Endothelial cell of umbilical vein (primary cell): Measurements from ENCODE around the gene PNLIPRP1. TPM values are rescaled to one million over a fixed set of nuclear protein-coding genes. Genes with fewer than 3 reads are reported as not detected.

Experiments used
- BruUV-seq: library from RNA; stranded (reverse); fragments of 400-500 nt; replicated peaks from 2 replicates; lab custom pipeline; 2021; lab: Mats Ljungman, UMichigan
- CTCF ChIA-PET: fragments of 300-600, 350-600 bp; sonication (Branson Sonifier 250); formaldehyde crosslinking; loops from one replicate; lab custom pipeline; 2021; ENCODE audit warnings: antibody characterized with exemption, inconsistent platforms; lab: Charles Lee
- POLR2A ChIA-PET: fragments of 300-600, 350-600 bp; sonication (Branson Sonifier 250); formaldehyde crosslinking; loops from one replicate; lab custom pipeline; 2021; ENCODE audit warnings: antibody characterized with exemption, inconsistent platforms; lab: Charles Lee
- DNase-seq: peaks from one replicate; pipeline ENCODE4 v3.0.0-alpha.2; 2011; ENCODE audit warnings: low read depth, low spot score
- FAIRE-seq: peaks from 2 replicates; lab custom pipeline; 2011; peaks lifted over from hg19 to GRCh38; lab: Jason Lieb, UNC
- H2AFZ ChIP-seq: 2 replicates; pipeline ENCODE4 v1.6.0; 2012; ENCODE audit warnings: low read depth, low read length, control low read depth, inconsistent platforms
- H3K27ac ChIP-seq: 2 replicates; pipeline ENCODE4 v1.5.1; 2011; ENCODE audit warnings: low read depth, mild to moderate bottlenecking, control low read depth, low read length, moderate library complexity; ENCODE audit not compliant: insufficient read depth
- H3K27me3 ChIP-seq, 2 experiments: 2 replicates each; pipeline versions ENCODE4 v1.6.0 to v1.6.1; 2011; ENCODE audit warnings: low read length in 2 of 2, mixed read lengths in 1 of 2; ENCODE audit not compliant: control insufficient read depth in 2 of 2, insufficient read depth in 2 of 2
- H3K36me3 ChIP-seq, 2 experiments: 2 replicates in 1 of 2; 3 replicates in 1 of 2; pipeline ENCODE4 v1.5.1; 2011; ENCODE audit warnings: low read length in 2 of 2, mild to moderate bottlenecking in 1 of 2, moderate library complexity in 1 of 2; ENCODE audit not compliant: control insufficient read depth in 2 of 2, insufficient read depth in 2 of 2; ENCODE audit errors: extremely low read depth in 1 of 2
- H3K4me1 ChIP-seq: 3 replicates; pipeline ENCODE4 v1.5.1; 2011; ENCODE audit warnings: mild to moderate bottlenecking, low read length; ENCODE audit not compliant: control insufficient read depth, insufficient read depth; ENCODE audit errors: extremely low read depth
- H3K4me2 ChIP-seq: 2 replicates; pipeline ENCODE4 v1.6.1; 2011; ENCODE audit warnings: low read length, control low read depth, mixed read lengths; ENCODE audit not compliant: insufficient read depth
- H3K4me3 ChIP-seq, 3 experiments: fragments of 200-600 bp in 1 of 3; sonication (generic), shearing (Covaris generic) in 1 of 3; replicated peaks in 1 of 3; 2 replicates each; pipeline ENCODE4 v1.5.1; 2011 to 2016; ENCODE audit warnings: control low read depth in 3 of 3, low read length in 3 of 3, mild to moderate bottlenecking in 2 of 3, inconsistent platforms in 1 of 3, low read depth in 1 of 3, moderate library complexity in 1 of 3; ENCODE audit not compliant: insufficient read depth in 1 of 3
- H3K79me2 ChIP-seq: 2 replicates; pipeline ENCODE4 v1.6.0; 2012; ENCODE audit warnings: low read length, inconsistent platforms; ENCODE audit not compliant: control insufficient read depth, insufficient read depth
- H3K9ac ChIP-seq: replicated peaks from 2 replicates; pipeline ENCODE3; 2011; ENCODE audit warnings: low read length, control low read depth; ENCODE audit not compliant: insufficient read depth; ENCODE audit errors: extremely low read depth
- H3K9me1 ChIP-seq: replicated peaks from 3 replicates; pipeline ENCODE4 v1.6.0; 2011; ENCODE audit warnings: mild to moderate bottlenecking, low read length; ENCODE audit not compliant: control insufficient read depth, insufficient read depth; ENCODE audit errors: extremely low read depth
- H3K9me3 ChIP-seq: replicated peaks from 2 replicates; pipeline ENCODE4 v1.5.1; 2012; ENCODE audit warnings: low read length, inconsistent platforms; ENCODE audit not compliant: control insufficient read depth, insufficient read depth
- H4K20me1 ChIP-seq: replicated peaks from 2 replicates; pipeline ENCODE3; 2011; ENCODE audit warnings: mild to moderate bottlenecking, low read length; ENCODE audit not compliant: control insufficient read depth, insufficient read depth; ENCODE audit errors: extremely low read depth
- EZH2 ChIP-seq: IDR thresholded peaks from 2 replicates; pipeline ENCODE4 v1.6.1; 2012; ENCODE audit warnings: borderline replicate concordance, low read depth, mild to moderate bottlenecking, moderate library complexity, low read length, inconsistent platforms; ENCODE audit not compliant: severe bottlenecking
- FOS ChIP-seq: IDR thresholded peaks from 2 replicates; pipeline ENCODE4 v1.6.1; 2011; ENCODE audit warnings: mild to moderate bottlenecking, low read length, moderate library complexity, borderline replicate concordance; ENCODE audit not compliant: insufficient read depth
- GATA2 ChIP-seq: IDR thresholded peaks from 2 replicates; pipeline ENCODE4 v1.7.0; 2011; ENCODE audit warnings: low read depth, mild to moderate bottlenecking, moderate library complexity, mixed read lengths, low read length; ENCODE audit not compliant: insufficient read length, insufficient read depth
- POLR2A ChIP-seq: IDR thresholded peaks from 2 replicates; pipeline ENCODE4 v1.6.1; 2012; ENCODE audit warnings: low read depth, mild to moderate bottlenecking, control low read depth, low read length
- POLR2AphosphoS5 ChIP-seq: IDR thresholded peaks from 2 replicates; pipeline ENCODE4 v1.6.1; 2012; ENCODE audit warnings: low read depth, mild to moderate bottlenecking, control low read depth, low read length, moderate library complexity; ENCODE audit not compliant: insufficient read depth
- dilution Hi-C: fragments of 300-500 bp; cut with MboI; formaldehyde crosslinking; loops from one replicate; pipeline ENCODE4 v1.15.0; 2019; ENCODE audit warnings: low sequenced_read_pairs; ENCODE audit not compliant: extremely low pct_ligation_motif_present
- intact Hi-C: fragments of 100-400 bp; cut with micrococcal nuclease; formaldehyde crosslinking; loops from one replicate; pipeline ENCODE4 v1.10.0; 2022
- polyA plus RNA-seq, 4 experiments: library from polyadenylated mRNA; depleted of rRNA in 3 of 4; stranded (reverse) in 3 of 4; unstranded in 1 of 4; fragments of >200 nt; gene quantifications; 2 replicates each; pipeline versions ENCODE4 v1.2.1 to v1.2.3, GENCODE V29; 2011 to 2012; ENCODE audit warnings: missing spikeins in 1 of 4
- total RNA-seq: library from RNA; stranded (reverse); gene quantifications from 2 replicates; pipeline ENCODE4 v1.2.3, GENCODE V29; 2021
- TF ChIP-seq, protein P1 (sequence below): IDR thresholded peaks from 2 replicates; pipeline ENCODE4 v1.6.1; 2011; ENCODE audit not compliant: insufficient read depth, insufficient read length
- TF ChIP-seq, protein P2 (sequence below), 2 donors: IDR thresholded peaks; 1 replicate in 1 of 2; 2 replicates in 1 of 2; pipeline ENCODE4 v1.5.1; 2011; ENCODE audit warnings: low read length in 2 of 2, mild to moderate bottlenecking in 2 of 2, moderate library complexity in 2 of 2, control low read depth in 1 of 2, inconsistent platforms in 1 of 2, low read depth in 1 of 2; ENCODE audit not compliant: insufficient read depth in 1 of 2; ENCODE audit errors: extremely low read depth in 1 of 2

PNLIPRP1 gene
- total and polyA plus RNA-seq, 2 donors (not counting 3 experiments of a cell fraction or from before 2014, with no cell fraction given): not detected

DNA sequence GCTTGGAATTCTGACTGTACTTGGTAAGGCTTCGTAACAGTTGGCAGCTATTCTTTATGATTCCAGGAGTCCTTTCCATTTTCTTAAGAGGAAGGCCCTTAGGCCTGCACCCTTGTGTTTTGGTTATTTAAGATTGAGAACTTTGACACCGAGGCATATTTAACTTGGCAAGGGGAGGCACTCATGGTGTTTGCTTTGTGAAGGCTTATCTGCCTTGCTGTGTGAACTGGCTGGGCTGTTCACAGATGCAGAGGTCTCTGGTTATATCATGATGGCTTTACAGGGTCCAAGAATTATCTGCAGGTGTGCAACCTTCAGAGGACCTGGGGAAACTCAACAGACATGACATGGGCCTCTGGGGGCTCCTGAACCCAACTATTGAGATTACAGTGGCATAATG is 833 bp upstream of the PNLIPRP1 start:
- H2AFZ ChIP-seq: no peak overlapping the region
- no peaks in the 10 kb centered on the region for H3K27me3 ChIP-seq
- ChIA-PET POLR2A (no interaction called here), CTCF (no interaction called here)
- DNase-seq (no peak), FAIRE-seq (no peak)
- H4K20me1 ChIP-seq: no peaks in the 10 kb centered on the region
- BruUV-seq: no TSS peak
- H3K9me3 ChIP-seq: no peaks in the 10 kb centered on the region
- H3K79me2 ChIP-seq: no peaks in the 10 kb centered on the region
- H3K9me1 ChIP-seq: no peaks in the 10 kb centered on the region
- intact Hi-C loops (no loop called here), dilution Hi-C loops (no loop called here)
- H3K4me2 ChIP-seq: no peak overlapping the region
- H3K4me1 ChIP-seq: no peaks in the 10 kb centered on the region
- no peaks in the 10 kb centered on the region for H3K36me3 ChIP-seq
- TF ChIP-seq FOS (no peak), POLR2AphosphoS5 (no peak), EZH2 (no peak)
- H3K27ac ChIP-seq: no peak overlapping the region
- H3K4me3 ChIP-seq: no peak overlapping the region
- no peak overlapping the region for H3K9ac ChIP-seq

DNA sequence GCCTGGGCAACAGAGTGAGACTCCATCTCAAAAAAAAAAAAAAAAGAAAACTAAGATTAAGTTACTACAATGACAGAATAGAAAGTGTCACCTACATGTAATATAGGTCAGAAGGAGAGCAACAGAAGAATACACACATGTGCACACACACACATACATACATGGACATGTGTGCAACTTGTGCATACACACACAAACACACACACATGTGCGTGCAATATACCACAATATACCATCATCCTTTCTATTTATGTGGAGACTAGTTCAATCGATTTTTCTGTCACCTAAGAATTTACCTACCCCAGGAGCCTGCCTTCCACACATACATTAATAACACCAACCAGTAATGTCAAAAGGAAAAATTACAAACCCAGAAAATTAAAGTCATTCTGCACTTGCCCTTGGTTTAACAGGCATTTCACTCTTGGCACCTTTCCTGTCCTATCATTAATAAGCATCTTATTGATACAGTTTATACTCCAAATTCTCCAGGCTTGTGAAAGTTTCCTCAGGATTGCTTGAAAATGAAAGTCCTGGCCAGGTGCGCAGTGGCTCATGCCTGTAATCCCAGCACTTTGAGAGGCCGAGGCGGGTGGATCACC is 2.5 kb downstream of the PNLIPRP1 start:
- ChIA-PET POLR2A (no interaction called here), CTCF (no interaction called here)
- no peak for TF ChIP-seq FOS
- TF ChIP-seq, protein P1, sequence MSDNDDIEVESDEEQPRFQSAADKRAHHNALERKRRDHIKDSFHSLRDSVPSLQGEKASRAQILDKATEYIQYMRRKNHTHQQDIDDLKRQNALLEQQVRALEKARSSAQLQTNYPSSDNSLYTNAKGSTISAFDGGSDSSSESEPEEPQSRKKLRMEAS: no peak
- no peak for TF ChIP-seq GATA2
- TF ChIP-seq POLR2A: no peak
- no peak for TF ChIP-seq EZH2
- TF ChIP-seq, protein P2, sequence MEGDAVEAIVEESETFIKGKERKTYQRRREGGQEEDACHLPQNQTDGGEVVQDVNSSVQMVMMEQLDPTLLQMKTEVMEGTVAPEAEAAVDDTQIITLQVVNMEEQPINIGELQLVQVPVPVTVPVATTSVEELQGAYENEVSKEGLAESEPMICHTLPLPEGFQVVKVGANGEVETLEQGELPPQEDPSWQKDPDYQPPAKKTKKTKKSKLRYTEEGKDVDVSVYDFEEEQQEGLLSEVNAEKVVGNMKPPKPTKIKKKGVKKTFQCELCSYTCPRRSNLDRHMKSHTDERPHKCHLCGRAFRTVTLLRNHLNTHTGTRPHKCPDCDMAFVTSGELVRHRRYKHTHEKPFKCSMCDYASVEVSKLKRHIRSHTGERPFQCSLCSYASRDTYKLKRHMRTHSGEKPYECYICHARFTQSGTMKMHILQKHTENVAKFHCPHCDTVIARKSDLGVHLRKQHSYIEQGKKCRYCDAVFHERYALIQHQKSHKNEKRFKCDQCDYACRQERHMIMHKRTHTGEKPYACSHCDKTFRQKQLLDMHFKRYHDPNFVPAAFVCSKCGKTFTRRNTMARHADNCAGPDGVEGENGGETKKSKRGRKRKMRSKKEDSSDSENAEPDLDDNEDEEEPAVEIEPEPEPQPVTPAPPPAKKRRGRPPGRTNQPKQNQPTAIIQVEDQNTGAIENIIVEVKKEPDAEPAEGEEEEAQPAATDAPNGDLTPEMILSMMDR (IDR thresholded peaks at IDR 0.05; ENCODE audit: extremely low read depth in 1 of 2, insufficient read depth in 1 of 2, low read depth in 1 of 2, low read length in 2 of 2): no peak
- TF ChIP-seq POLR2AphosphoS5: no peak
- no peak overlapping the region for H3K27ac ChIP-seq
- no peaks in the 10 kb centered on the region for H3K27me3 ChIP-seq
- DNase-seq (no peak), FAIRE-seq (no peak)
- H3K4me1 ChIP-seq: no peaks in the 10 kb centered on the region
- no peaks in the 10 kb centered on the region for H3K79me2 ChIP-seq
- no peak overlapping the region for H3K4me3 ChIP-seq
- no peak overlapping the region for H3K9ac ChIP-seq
- no peaks in the 10 kb centered on the region for H4K20me1 ChIP-seq
- H3K9me3 ChIP-seq: no peaks in the 10 kb centered on the region
- no peaks in the 10 kb centered on the region for H3K36me3 ChIP-seq
- no peak overlapping the region for H3K4me2 ChIP-seq
- intact Hi-C loops (no loop called here), dilution Hi-C loops (no loop called here)
- H2AFZ ChIP-seq: no peak overlapping the region
- H3K9me1 ChIP-seq: no peaks in the 10 kb centered on the region
- BruUV-seq: no TSS peak
